ENCODE data around the gene ZIC4.

The ZIC4 gene

DNA sequence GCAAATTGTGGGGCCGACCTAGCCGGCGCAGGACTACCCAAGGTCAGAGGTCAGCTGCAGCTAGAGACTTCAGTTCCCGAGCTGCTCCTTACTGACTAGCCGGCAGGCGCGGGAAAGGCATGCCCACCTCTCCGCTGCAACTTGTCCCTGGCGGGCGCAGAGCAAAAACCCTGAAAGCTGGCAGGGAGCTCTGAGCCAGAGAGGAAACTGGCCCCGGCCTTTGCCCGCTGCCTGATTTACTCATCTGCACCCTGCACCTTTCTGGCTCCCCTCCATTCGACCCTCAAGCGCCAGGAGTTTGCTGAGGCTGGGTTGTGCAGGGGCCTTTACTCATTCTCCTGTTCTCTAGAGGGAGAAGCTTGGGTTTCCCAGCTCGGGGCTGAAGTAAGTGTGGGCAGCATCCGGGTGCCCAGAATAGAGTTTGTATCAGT, 1.5 kb downstream of the ZIC4 start:
- no peak for DNase-seq

DNA sequence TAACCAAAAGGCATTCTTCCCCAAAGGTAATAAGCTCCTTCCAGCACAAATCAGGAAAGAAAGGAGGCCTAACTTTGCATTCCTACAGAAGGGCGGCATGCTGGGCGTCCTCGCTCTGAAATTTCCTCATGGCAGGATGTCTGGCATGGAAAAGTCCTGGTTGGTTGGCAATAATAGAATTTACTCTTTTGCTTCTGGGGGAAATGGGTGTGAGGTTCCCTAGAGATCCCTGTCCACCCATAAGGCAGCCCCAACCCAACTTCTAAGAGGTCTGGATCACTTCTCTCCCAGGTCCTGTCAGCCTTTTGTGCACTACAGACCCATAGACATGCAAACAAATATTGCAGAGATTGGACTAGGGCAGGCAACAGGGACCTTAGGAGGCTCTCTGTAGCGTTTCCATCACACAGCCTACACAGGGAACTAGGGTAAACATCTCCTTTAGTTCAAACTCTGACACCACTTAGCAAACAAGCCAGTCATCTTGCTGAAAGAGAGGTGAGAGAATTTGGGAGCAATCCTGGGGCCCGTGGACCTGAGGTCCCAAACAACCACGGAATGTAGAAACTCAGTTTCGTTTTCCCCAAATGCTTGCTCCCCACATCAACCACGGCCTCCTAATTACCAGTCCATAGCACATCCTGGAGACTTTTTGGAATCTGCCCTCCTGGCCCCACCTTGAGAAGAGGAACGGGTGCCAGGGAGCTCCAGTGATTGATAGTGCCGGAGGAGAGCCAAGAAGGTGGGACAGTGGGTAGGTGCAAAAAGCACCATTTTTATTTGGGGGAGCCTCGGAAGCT, 2.1 kb downstream of the ZIC4 start:
- DNase-seq: no peak

DNA sequence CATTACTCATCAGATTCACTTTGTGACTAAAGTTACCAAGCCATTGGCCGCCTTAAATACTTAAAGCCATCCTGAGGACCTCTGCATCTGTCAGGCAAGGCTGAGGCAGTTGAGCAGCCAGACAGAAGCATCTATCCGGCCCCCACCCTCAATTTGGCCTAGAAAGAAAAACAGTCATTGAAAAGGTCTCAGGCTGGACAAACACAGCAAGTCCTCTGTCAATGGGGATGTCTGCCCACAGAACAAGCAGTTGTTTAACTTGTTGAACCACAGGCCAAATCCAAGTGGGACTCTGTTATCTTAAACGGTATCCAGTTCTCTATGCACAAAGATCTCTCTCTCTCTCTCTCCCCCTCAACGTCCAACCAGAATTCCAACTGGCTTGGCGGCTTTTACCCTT, 2.8 kb downstream of the ZIC4 start:
- no peak for DNase-seq

DNA sequence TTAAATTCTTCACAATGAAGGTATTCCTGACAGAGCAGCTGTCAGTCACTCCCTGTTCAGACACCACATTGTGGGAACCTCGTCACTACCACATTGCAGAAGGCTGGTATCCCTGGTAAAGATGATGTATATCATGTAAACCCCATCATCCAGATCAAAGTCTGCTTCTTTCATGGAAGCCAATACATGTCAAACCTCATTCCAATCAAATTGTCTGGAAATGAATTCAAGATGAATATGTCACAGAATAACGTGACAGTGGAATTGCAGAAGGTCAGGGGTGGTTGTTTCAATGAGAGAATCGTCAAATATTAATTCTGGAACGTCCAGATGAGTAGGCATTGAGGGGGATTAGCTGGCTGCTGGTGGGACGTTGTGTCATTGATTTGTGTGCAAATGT, 4.2 kb downstream of the ZIC4 start:
- no peak for DNase-seq

DNA sequence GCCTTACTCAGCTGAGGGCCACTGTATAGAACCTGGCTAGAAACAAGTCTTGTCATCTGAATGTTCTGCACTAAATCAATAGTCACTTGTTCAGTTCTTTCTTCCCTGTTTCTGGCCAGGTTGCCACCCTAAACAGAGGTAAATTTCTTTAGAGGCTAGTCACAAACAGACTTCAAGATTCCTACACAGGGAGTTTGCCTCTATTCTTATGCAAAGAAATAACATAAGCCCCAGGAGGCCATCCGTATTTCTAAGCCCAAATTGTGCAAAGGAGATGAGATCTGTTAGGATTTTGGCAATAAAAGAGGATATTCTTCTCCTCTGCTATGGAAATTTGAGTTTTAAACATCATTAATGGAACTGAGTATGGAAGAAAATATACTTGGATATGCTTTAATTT, 4.9 kb downstream of the ZIC4 start:
- no peak for DNase-seq

DNA sequence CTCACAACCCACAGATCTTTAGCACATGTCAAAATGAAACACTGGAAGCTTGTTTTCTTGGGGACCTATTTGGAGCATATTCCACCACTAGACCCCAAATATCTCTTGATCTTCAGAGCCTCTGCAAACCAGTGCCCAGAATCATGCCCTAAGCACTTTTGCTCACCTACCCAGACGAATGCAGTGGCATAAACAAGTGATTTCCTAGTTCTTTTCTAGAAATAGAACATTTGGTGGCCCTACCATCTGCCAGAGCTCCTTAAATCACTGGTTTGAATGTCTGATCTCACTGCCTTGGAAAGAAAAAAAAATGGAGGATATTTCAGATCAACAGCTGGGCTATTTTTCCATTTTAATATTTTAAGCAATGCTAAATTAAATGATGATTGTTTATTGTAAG, 5.3 kb downstream of the ZIC4 start:
- DNase-seq: no peak

DNA sequence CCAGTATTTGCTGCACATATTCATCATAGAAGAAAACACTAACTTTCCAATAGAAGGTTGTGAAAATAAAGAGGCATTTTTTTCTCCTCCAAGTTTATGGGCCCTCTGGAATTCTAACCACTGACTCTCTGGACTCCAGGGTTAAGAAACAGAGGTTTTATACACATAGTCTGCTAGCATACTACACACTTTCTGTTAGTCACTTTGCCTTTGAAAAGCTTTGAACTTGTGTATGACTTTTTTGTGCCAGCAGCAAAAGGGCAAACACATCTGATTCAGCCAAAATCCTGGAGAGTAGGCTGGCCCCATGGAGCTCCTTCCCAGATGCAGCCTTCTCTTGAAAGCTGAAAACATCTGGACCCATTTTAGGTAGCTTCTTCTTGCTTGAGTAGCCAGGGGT, 6.2 kb downstream of the ZIC4 start:
- DNase-seq: no peak

DNA sequence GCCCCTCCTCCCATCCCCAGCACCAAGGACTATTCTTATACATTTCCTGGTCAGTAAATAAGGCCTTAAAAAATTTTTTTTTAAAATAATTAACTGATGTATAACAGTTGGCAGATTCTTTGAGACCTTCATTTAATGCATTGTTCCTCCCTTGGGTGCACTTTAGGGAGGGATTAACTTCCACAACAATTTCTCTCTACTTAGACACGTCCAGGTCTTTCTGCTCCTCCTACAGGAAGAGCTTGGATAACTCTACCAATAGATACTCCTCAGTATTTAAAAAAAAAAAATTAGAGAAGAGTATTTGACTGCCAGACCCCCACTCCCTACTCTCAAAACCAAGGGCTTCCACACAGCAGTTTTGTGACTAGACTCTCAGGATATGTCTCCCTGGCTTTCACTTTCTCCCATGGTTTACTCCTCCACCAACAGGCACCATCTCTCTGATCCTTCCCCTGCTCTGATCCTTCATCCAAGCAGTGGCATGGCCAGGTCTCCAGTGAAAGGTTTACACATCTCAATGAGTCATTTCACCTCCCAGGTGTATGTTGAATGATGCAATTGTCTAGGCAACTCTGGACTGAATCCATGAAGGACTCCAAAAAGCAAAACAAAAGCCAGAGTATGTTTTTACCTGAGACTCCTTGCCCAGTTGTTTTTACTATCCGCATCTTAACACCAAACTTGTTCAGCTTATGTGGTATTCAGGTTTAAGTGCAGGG, 7.4 kb downstream of the ZIC4 start:
- no peak for DNase-seq

DNA sequence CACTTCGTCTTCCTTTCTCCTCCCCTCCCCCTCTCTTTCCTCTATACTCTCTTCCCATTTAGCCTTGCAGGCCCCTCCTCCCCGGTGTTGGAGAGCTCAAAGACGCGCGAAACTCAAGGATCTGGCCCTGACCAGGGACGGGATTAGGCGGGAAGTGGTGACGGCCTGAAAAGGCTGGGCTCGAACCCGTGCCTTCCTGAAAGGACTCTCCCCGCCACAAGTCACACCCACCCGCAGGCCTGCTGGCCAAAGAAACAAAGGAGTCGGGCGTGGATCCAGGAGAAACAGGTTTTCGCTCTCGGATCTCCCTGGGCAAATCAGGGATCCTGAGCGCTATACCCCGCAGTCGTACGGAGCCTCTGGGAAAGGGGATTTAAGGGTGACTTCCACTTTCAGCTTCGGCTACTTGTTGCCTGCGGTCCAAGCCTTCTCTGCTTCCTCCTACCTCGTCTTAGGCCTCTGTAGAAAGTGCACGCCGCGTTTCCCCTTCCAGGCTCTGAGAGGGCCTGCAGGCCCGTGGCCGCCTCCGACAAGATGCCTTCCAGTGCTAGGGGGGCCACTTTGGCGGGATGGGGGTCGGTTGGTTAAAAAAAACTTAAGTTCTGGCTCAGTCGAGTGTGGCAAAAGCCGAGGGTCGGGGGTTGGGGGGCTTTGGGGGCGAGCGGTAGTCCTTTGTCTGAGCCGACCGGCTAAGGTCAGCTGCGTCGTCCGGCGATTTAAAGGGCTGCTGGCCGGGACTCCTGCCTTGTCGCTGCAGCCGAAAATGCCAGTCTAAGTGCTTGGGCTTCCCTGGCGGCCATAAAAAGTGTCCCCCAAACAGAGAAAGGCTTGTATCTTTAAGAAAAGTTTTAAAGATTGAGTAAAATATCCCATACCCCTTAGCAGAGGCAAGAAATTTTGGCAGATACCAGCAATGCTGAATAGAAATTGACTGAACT, 8.2 kb downstream of the ZIC4 start:
- no peak for DNase-seq

DNA sequence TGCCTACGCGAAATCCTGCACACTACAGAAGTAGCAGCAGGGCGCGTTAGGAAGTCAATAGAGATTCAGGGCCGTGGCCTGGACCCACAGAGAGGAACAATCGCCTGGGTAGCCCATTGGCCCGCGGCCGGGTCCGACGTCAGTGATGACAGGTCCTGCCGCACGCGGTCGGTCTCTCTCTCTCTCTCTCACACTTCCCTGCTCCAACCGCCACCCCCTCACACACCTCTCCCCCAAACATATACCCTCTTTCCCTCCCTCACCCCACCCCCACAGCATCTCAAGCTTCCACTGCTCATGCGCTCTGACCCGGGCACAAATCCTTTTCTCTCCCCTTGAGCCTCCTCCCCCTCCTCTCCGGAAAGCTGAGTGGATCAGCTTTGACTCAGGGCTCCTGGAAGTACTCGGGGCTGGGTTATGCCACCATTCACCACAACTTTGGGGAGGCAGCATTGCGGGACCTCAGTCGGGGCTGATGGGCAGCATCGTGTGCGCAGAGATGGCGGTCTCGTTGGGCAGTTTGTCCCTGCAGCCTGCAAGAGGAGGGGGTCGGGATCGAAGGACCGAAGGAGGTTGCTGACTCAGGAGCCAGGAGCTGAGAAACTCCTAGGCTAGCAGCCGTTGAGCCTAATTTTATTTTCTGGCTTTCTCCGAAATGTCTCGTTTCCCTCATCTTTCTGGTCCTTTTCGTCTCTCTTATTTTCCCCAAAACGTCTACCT, 9.0 kb downstream of the ZIC4 start:
- no peak for DNase-seq

DNA sequence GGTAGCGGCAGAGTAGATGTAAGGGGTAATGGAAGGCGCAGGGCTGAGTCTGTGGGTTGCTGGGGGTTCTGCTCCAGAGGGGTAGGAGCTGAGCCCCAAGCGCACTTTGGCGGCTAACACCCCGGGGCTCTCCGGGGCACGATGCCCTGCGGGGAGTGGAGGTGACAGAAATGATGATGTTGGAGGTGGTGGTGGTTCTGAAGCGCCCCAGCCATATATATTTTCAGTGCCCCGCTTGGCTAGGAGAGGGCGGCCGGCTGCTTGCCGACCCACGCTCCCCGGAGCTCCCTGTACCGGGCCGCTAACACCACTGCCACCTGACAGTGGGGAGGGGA, 9.7 kb downstream of the ZIC4 start:
- DNase-seq: no peak

DNA sequence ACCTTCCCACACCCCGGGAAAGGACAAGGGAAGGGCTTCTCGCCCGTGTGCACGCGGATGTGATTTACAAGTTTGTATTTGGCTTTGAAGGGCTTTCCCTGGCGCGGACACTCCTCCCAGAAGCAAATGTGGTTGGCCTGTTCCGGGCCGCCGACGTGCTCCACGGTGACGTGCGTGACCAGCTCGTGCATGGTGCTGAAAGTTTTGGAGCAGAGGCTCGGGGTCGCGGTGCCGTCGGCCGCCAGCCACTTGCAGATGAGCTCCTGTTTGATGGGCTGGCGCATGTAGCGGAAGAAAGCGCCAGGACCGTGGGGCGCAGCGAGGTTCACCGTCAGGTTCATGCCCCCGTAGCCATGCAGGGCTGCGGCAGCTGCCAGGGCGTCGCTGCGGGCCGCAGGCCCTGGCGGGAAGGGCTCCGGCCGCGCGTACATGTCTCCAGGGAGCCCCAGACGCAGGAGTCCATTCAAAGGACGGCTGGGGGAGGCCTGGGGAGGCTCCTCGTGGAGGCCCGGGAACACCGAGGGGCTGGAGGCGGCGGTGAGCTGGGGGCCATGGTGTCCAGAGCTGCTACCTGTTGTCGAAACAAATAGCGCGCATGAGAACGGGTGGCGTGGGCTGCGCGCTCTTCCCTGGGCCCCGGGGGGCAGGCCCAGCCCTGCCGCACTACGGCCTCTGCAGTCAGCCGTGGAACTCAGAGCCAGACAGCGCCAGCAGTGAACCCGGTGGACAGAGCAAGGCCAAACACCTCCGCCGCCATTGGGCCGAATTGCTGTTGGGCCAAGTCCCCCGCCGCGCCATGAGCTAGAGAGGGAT, 10.2 kb downstream of the ZIC4 start:
- DNase-seq: no peak

DNA sequence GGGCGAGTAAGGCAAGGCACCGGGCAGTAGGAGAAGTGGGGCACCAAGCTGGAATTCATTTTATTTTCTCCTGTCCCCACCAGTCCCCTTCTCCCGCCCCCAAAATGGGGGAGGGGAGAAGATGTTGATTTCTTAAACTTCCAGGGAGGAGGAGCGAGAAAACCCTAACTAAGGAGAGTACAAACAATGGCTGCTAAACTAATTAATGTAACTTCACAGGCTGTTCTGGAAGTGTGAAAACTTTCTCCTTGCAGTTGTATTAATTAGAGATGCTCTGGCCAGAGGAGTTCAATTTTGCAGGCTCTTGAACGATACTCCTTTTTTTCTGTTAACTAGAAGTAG, 11.5 kb downstream of the ZIC4 start:
- no peak for DNase-seq

DNA sequence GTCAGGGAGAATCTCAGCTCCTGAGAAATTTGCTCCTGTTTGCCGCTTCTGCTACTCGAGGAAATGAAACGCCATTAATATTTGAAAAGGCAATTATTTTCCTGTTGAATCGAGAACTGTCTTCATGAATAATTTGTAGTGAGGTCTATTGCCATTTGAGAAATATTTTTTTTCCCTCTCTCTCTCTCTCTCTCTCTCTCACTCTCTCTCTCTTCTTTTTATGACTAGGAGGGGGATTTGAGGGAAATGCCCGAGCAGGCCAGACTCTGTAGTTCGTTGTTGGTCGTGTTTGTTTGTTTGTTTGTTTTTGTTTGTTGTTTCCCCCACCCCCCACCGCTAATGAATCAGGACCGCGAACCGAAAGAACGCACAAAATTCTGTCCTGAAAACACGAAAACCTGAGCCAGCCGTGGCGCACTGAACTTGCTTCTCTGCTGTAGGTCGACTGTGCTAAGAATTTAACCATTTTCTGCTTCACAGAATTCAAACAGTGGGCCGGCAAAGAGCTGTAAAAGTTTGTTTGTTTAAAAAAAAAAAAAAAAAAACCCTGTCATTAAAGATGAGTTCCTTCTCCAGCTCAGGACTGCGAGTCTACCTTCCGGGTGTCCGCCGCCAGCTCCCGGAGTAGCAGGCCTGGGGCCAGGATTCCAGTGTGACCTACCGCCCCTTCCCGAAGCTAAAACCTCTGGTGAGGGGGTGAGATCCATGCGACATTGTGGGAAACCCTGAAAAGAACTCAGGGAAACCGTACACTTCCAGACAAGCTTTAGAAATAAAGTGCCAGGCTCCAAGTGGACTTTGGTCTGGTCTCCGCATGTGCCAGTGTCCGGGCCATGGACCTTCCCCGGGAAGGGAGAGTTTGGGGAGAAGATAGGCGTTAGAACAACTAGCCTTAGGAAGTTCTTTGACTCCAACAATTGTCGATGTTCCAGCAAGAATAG, 12.1 kb downstream of the ZIC4 start:
- no peak for DNase-seq

DNA sequence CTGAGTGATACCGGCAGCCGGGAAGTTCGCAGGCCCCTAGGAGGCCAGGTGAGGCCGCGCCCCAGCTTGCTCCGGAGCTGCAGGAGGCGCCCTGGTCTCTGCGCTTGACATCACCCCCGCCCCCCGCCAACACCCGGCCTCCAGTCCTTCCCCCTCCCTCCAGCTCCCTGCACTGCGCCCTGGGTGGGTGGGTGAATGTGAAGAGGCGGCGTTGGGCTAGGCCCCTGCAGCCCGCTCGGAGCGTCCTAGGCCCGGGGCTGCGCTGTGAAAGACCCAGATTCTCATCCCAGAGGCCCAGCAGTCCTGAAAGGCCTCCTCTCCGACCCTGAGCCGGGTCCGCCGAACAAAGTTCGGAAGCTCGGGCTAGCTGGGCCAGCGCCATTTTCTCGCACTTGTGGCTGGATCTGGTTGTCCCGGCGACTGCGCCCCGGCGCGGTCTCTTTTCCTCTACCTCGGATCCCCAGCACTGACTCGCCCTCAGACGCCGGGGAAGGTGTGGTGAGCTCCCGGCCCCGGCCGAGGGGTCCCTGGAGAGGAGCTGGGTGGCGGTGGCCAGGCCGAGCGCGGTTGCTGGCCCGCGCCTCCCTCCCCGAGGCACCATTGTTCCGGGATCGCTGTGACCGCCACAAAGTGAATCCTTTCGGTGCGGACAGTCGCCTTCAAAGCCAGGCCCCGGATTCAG, 12.9 kb downstream of the ZIC4 start:
- DNase-seq: no peak

DNA sequence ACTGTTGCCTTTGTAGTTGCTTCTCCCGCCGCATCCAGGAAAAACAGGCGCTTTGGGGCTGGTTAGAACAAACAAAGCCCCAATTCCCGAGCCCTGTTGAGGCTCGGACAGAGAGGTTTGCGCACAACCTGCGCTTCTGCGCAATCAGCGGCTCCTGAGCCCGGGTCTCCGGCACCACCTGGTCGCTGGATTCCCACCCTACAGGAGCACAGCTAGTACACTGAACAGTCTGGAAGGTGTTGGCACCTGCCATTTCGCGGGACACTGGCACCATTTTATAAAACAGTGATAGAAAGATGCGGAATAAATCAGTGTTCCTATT, 13.8 kb downstream of the ZIC4 start:
- DNase-seq: no peak

DNA sequence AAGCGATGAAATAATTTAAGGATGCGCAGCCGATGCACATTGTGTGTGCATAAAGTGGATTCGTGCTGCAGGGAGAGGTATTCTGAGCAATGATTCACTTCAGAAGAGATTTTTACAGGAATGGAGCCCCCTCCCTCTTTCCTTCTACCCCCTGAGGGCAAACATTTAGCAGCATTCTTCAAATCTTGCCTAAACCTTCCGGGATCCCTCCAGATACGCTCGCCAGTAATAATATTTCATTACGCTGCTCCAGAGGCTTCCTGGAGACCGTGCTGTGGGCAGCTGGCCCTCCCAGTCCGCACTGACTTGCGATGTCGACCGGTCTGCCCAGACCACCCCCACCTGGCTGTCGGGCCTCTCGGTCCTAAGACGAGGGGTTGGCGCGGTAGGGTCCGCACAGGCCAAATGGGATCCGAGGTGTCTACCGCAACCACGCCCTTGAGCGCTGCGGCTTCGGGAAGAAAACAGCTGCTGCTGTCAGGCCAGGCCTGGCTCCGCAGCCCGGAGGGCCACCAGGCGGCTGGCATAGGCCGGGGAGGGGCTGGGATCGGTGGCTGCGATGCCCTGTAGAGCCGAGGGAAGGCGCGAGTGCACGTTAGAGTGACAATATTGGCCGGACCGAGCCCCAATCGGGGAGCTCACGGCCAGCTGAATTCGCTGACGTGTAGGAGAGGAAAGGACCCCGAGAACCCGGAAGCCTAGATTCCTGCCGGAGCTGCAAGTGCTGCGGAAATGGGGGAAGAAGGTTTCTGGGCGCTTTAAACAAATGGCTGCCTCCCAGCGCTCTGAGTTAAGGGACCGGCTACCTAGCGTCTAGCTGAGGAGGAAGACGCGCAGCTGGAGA, 14.3 kb downstream of the ZIC4 start:
- DNase-seq: no peak

DNA sequence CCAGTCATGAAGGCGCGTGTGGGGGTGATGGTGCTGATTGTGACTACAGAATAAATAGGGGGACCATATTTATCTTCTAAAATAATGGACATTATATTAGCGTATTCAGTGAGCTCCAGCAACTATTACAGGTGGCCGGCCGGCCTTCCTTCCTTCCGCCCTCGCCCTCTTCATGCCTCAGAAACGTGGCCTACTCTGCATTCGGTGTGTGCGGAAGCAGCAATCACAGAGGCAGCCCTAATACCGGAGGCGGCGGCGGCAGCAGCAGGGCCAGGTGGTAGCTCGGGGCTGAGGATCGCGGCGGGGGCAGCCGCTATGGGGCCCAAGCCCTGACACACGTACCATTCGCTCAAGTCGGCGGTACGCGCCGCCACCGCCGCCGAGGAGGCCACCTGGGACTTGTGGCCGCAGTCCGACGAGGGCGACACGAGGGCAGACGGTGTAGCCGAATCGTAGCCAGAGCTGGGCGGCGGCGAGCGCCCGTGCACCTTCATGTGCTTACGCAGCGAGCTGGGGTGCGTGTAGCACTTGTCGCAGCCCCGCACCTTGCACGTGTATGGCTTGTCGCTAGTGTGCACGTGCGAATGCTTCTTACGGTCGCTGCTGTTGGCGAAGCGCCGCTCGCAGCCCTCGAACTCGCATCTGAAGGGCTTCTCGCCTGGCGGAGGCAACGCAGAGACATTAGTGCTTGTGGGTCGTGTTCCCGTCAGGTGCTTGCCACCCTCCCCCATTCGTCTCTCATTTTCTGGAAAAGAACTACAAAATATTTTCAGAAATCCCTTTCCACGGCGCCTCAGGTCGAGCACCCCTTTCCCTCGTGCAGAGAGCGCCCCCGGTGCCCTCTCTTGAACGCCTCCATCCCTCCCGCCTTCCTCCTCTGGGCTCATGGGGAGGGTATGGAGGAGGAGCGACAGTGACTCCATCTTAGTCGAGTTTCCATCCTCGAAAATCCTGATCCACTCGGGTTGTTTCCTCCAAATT, 15.5 kb downstream of the ZIC4 start:
- DNase-seq: no peak
